GM19239 (cell line): ENCODE results near the gene LIPN.

Experiments used
- DNase-seq: peaks from one replicate; pipeline ENCODE4 v3.0.0; 2011; ENCODE audit warnings: low spot score; ENCODE audit not compliant: insufficient read length
- FAIRE-seq: peaks from 2 replicates; lab custom pipeline; 2011; peaks lifted over from hg19 to GRCh38; lab: Jason Lieb, UNC

Gene LIPN

DNA sequence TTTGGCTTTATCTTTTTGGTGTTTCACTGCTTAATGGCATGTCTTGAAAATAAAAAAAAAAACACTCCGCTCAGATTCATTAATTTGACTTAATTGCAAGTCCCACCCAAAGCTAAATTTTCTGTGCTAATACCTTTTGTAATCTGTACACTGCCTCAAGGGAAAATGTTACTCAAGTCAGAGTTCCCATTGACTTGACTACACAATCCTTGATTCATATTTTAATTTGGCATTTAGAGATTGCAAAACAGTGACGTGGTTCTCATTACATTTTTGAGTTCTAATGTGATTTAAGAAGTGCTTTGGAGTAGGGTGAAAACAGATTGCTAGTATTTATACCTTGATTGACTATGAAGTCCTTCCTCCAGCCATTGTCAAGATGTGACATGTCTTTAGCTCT, 21.4 kb downstream of the LIPN start:
- no peak for FAIRE-seq
- DNase-seq = no peak

DNA sequence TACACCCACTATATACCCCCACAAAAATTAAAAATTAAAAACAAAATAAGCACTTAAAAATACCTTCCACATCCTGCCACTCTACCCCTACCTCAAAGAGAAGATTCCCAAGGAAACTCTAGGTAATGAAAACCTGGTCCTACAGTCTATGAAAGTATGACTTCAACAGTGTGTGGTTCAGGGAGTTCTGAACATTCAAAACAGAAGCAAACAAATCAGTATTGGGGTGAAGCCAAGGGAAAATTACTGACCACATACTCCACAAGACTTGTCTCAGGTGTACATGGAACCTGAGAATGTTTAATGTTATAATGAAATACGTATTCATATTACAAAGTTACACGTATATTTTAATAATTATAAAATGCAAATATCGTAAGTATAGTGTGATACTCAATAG, 22.4 kb downstream of the LIPN start:
- FAIRE-seq = no peak
- no peak for DNase-seq

DNA sequence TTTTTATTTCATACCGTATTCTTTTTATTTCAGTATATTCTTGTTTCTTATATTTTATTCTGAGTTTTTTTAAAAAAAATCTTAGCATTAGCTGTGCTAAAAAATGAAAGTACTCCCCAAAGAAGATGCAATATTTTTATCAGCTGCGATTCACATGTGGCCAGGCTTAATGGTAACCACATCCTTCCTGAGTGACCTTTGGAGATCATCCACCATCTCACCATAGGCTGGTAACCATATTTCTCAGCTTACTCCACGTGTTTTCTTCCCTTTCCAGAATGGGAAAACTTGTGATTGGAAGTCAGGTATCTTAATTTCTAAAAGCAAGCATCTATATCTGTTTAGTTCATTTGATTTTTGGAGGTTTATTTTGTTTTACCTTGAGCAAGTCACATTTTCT, 23.9 kb downstream of the LIPN start:
- FAIRE-seq = no peak
- DNase-seq = no peak

DNA sequence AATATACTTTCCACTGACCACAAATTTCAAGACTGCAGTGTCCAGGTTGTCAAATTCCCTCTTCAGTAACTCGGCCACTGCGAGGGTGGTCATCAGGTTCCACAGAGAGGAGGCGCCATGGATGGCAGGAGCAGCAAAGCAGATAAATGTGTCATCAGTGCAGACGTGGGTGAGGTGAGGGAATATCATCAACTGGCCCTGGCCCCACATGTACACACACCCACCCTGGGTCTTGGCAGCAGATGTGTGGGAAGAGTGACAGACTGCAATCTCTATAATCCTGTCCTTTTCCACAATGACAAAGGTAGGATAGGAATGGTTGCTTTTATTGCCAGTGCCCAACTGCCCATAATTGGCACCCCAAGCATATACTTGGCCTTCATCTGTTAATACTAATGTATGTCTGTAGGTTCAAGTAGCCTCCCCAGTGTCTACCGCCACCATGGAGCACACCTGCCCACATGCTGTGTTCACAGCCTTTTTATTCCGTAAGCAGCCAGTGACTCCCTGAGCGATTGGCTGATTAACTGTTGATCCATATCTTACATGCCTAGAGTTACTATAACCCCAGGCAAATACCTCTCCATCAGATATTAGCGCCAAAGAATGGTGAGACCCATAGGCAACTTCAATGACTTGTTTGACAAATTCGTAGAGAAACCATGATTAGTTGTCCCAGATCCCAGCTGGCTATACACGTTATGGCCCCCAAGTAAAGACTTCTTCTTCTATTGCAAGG, 26.4 kb downstream of the LIPN start:
- FAIRE-seq = no peak
- DNase-seq = no peak

DNA sequence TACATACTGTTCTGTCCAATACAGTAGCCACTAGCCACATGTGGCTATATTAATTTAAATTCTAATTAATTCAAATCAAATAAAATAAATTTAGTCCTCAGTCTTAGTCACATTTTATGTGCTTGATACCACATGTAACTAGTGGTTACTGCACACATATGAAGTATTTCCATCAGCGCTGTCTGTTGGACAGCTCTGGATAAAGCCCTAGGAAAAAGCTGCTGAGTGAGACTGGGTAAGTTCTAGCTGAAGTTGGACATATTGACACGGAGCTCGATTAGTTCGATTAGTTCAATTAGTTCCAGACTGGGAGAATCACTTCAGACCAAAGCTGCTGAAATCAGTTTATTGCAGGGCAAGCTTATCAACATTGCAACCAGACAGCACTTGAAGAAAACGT, 27.6 kb downstream of the LIPN start:
- FAIRE-seq (no peak), DNase-seq (no peak)

DNA sequence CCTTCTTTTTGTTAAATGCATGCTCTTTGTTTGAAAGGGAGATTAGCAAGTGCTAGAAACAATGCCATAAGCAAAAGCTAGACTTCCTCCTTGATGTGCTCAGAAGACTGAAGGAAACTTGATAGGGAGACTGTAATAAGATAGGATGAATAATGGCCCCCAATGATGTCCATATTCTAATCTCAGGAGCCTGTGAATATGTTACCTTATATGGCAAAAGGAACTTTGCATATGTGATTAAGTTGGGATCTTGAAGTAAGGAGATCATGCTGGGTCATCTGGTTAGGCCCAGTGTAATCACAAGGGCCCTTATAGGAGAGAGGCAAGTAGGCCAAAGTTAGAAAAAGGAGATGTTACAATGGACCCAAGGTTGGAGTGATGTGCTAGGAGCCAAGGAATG, 29.1 kb downstream of the LIPN start:
- DNase-seq = no peak
- FAIRE-seq = no peak

DNA sequence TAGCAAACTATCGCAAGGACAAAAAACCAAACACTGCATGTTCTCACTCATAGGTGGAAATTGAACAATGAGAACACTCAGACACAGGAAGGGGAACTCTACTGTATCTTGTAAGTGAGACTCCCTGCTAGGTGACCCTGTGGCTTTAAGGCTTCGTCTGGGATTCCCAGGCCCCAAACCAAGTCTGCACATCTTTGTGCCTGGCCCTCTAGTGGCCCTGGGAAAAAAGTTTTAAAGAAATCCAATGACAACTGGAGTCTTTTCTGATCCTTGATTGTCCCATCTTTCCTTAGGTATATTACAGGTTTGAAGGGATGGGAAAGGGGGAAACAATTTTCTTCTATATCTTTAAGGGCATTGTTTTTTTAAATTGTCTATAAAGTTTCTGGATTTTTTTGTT, 32.1 kb downstream of the LIPN start:
- DNase-seq (no peak), FAIRE-seq (no peak)

DNA sequence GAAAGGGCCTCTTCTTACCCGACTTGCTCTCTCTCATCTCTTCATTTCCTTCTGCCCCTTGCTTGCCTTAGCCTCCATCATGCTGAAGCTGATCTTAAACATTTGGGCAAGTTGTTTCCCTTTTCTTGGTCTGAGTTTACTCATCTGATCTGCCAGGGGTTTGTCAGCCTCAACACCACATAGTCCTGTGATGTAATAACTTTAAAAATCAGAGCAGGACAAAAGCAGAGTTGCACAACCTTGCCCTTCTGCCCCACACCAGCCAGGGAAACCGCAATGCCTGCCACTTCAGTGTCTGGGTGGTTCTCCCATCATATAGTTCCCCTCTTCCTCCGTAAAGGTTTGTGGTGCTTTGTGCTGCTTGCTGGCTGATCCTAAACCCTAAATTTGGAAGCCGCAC, 32.8 kb downstream of the LIPN start:
- FAIRE-seq (no peak), DNase-seq (no peak)

DNA sequence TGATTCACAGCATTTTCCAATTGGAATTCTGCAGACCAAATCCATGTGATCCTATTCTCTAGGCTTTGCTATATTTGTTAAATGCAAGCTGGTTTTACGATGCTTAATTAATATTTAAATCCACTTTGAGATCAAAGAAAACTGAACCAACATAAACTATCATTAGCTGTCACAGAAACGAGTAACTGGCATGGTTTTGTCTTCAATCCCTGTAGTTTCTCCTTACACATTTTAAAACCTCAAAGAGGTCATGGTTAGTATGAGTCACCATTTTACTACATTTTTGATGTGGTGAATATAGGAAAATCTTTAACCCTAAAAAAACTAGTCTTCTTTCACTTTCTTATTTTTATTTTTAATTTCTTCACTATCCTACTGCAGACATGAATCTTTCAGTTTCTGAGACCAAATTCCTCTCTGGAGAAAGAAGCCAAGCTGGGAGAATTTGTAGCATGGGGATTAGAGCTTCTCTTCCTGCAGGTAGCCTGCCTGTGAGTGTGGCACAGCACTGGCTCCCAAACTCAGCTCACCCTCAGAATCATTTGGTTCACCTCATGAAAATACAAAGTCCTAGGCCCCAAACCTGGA, 34.0 kb downstream of the LIPN start:
- FAIRE-seq (no peak), DNase-seq (no peak)

DNA sequence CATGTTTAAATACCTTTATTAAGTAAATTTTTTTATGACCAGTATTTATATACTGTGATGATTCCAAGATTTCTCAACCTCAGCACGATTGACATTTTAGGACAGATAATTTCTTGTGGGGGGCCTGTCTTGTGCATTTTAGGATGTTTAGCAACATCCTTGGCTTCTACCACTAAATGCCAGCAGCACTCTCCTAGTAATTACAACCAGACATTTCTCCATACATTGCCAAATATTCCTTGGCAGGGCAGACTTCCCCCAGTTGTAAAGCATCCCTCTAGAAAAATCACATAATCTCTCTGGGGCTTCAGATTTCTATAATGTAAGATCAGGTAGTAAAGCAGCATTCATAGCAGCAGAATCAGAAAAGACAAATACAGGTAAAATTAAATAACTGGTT, 34.9 kb downstream of the LIPN start:
- DNase-seq (no peak), FAIRE-seq (no peak)

DNA sequence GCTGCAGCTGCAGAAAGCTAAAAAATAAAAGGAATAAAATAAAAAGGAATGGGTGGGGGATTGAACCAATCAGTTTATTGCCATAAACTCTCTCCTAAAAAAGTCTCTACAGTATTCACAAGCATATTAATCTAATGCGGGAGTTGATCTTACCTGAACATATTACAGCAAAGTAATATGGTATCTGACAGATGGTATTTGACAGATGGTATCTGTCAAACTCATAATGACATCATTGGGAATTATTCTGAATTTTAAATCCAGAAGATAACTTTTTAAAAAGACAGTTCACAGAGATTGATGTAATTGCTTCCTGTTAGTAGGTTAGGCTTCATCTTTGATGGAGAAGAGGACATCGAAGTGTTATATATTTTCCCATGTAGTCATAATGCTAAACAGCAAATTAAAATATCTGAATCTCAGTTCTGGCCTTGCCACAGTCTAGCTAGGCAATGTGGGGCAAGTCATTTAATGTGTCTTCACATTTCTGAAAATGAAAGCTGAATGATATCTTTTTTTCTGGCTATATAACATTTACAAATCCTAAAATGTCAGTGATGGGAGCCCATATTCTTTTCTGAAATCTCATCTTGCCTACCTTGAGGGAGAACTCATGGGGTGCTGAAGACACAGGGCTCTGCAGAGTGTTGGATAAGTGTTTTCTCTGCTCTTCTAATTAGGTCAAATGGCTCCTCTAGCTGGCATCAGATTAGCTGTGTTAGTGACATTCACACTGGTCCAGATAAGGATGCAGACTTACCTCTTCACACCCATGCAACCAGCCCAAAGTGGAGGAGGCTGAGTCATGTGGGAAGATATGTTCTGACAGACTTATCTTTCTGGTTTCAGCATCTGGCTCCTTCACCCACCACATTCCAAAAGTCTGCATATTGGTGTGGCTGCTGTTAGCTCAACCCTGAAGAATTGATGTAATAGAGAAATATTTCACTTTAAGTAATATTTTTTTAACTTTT, 40.6 kb downstream of the LIPN start:
- FAIRE-seq (peak; percentile 8), DNase-seq (no peak)

DNA sequence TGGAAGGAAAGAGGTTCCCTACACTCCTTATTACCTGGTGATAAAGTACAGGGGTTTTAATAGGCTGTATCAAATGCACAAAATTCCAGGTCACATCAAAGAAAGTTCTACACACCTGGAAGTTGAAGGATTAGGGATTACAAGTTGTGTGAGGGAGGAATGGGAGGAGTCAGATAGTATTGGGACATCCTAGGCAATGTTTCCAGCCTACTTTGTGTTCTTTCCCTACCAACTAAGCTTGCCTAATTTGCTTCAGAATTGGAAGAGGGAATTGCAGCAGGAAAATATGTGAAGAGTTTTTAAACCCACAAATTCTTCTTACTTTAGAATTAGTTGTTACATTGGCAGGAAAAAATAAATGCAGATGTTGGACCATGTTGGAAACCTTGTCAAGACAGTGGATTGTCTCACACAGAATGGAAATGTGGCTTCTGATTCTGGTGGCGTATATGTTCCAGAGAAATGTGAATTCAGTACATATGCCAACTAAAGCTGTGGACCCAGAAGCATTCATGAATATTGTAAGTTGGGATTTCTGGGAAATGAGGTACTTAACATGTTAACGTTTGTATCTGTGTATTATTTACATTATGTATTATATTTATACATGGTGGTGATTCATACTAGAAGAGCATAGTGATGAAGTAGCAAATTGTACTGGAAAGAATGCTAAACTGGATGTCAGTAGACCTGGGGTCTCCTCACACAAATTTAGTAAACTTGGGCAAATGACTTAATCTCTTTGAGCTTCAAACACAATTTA, 42.9 kb downstream of the LIPN start, which contains the start of gene LIPM:
LIPM (plus strand) TSS at position 208 of the 763 bp plus-strand sequence; CDS start at position 375, 167 bp downstream.
- DNase-seq = no peak
- peak; percentile 21 for FAIRE-seq

DNA sequence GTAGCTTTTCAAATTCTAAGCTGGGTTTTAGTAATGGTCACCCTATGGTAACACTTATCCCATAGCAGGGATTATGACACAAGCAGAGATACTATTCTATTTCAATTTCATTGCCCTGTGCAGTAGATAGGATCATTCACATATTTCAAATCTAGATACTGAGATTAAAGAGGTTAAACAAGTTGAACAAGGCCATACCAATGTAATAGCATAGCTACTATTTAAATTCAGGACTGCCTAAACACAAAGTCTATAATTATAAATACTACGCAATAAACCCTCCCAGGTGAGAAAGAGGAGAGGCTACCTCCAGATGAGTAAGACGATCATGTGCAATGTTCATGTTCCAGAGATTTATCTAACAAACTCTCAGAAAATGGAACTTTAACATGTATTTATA, 43.8 kb downstream of the LIPN start:
- no peak for DNase-seq
- FAIRE-seq = no peak

DNA sequence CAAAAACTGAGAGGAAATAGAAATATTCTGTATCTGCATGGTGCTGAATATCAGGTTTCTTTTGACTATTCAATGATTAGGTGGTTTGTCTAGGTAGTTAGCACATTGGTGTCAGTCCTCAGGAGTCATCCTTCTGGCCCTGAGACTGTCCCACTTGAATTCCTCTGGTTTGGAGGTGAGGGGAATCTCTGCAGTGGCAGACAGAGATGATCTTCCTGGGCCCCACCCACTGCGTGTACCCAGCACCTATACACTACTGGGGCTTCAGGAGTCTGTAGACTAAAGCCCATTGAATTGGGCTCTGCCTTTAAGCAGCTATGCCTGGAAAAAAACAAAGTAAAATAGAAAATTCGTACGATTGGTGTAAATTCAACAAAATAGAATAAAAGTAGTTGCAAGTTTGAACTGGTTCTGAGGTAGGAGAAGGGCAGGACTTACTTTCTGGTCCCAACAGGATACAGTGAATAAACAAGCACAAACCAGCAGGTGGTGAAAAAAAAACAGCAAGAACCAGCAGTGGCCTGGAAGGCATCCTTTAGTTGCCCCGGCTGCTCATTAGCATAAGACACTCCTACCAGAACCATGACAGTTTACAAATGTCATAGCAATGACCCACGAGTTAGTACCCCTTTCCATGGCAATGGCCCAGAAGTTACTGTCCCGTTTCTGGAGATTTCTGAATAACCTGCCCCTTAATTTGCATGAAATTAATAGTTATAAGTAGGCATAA, 44.4 kb downstream of the LIPN start:
- DNase-seq (no peak), FAIRE-seq (no peak)

DNA sequence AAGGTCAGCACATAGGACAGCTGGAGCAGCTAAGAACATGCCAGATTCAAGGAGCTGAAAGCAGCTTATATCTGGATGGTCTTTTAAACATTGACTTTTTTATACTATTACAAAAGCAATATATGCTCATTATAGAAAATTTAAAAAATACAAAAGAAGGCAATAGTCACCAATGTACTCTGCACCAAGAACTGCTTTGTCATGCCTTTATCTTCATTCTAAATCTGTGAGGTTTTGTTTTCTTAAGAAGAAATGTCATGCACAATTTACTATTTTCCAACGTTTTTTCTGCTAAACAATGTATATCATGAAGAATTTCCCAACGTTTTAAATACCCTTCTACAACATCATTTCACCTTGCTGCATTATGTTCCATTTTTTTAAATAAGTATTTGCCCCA, 45.5 kb downstream of the LIPN start:
- FAIRE-seq = no peak
- no peak for DNase-seq

DNA sequence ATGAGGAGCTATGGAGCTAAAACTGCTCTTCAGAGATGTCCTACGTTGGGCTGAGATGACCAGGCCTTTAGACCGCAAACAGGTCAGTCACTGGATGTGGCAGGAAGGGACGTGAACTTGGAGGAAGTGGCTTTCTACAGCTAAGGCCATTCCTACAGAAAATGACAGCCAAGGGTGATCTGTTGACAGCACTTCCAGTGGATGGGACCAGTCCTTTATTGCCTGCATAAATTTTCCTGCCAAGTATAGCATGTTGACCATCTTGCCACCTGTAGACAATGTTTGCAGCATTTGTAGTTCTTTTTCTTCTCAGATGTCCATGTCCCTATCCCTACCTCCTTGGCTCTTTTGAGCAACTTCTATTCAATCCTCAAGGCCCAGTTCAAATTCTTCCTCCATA, 46.1 kb downstream of the LIPN start:
- no peak for DNase-seq
- no peak for FAIRE-seq

DNA sequence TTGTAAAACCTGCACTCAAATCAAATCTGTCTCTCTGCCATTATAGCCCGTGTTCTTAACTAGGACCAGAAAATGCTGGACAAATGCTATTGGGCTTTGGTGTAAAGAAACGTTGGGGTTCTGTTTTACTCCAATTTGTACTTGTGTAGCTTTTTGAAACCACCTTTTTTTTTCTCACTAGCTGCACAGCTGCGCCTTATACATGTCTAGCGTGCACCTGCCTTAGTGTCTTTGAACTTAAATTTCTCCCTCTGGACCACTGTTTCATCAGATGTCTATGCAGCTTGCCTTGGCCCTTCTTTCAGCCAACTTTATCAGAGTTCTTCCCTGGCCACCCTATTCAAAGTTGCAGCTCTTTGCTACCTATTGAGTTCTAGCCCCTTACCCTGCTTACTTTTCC, 49.8 kb downstream of the LIPN start:
- FAIRE-seq = no peak
- no peak for DNase-seq

DNA sequence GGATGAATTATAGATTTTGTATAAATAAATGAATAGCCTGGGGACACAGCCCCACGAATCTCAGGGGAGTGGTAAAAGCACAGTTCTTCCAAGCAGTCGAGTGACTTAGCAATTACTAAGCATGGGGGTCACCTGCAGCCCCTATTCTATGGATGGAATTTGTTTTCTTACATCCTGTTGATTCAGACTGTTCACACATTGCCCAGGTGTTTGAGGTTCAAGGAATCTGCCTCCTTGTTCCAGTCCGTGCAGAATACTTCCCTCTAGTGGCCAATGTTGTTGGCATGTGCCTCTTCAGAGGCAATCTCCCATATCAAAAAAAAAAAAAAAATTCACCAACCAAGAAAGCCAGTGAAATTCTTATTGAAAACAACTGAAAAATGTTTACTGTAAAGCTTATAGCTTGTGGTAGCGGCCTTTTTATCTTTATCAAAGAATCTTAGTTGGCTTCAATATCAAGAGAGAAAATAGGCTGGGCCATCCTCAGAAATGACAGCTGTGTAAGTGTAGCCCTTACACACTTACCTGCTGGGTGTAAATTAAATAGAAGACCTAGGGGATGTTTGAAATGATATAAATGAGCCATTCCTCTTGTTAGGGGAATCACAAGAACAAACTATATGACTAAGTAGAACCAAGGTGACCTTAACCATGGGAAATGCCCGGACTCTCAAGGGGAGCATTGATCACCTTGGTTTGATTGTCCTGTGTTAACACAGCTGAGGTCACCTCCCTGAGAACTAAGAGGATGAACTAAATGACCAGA, 50.6 kb downstream of the LIPN start:
- peak; percentile 96 for FAIRE-seq
- DNase-seq = peak; percentile 26

DNA sequence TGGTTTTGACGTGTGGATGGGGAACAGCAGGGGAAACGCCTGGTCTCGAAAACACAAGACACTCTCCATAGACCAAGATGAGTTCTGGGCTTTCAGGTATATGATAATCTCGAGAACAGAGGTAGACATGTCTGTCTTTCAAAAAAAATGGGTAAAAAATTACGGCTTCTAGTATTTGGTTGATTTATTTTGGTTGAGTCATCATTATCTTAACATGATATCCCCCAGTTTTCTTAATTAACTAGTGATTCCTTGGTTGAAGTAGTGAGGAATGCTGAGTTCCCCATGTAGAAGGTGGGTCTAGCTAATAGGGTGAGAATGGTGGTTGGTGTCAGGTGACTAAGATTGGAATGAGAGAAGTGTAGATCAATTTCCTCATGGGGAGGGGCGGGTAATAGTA, 53.4 kb downstream of the LIPN start:
- no peak for DNase-seq
- no peak for FAIRE-seq
